OCI-M1 (cell line): Measurements from ENCODE around the gene MVD.
"Not testable (repeated sequence)": the region's sequence is repeated elsewhere in the genome, so short reads cannot be mapped to it uniquely, and the experiment has no call there.

Experiments used
- DNase-seq: peaks from one replicate; lab custom pipeline; 2025; lab: John Stamatoyannopoulos, UW

The MVD gene

GRCh38 chr16:88624977-88625576 lies 37.8 kb downstream of the MVD start:
- DNase-seq: no peak

- DNase-seq: no peak
Measured at GRCh38 chr16:88624481-88624880, 38.4 kb downstream of the MVD start.

- no peak for DNase-seq
Measured at GRCh38 chr16:88623858-88624257, 39.0 kb downstream of the MVD start.

GRCh38 chr16:88622866-88623265 lies 40.0 kb downstream of the MVD start:
- no peak for DNase-seq

- no peak for DNase-seq
Measured at GRCh38 chr16:88622125-88622524, 40.8 kb downstream of the MVD start.

- no peak for DNase-seq
Measured at GRCh38 chr16:88619859-88620815, 42.8 kb downstream of the MVD start.

GRCh38 chr16:88618956-88619667 lies 43.8 kb downstream of the MVD start:
- no peak for DNase-seq

GRCh38 chr16:88618182-88618955 lies 44.5 kb downstream of the MVD start:
- DNase-seq: no peak

- DNase-seq: no peak
Measured at GRCh38 chr16:88617268-88618031, 45.4 kb downstream of the MVD start.

- no peak for DNase-seq
Measured at GRCh38 chr16:88616736-88617135, 46.2 kb downstream of the MVD start.

GRCh38 chr16:88616320-88616719 lies 46.6 kb downstream of the MVD start:
- DNase-seq: no peak

- no peak for DNase-seq
Measured at GRCh38 chr16:88614818-88615580, 47.9 kb downstream of the MVD start.

- DNase-seq: no peak
Measured at GRCh38 chr16:88613911-88614817, 48.7 kb downstream of the MVD start.

- no peak for DNase-seq
Measured at GRCh38 chr16:88613293-88613692, 49.6 kb downstream of the MVD start.

GRCh38 chr16:88610909-88611812 lies 51.7 kb downstream of the MVD start:
- no peak for DNase-seq

- no peak for DNase-seq
Measured at GRCh38 chr16:88610080-88610479, 52.8 kb downstream of the MVD start.

- DNase-seq: not testable (repeated sequence)
Measured at GRCh38 chr16:88609426-88609825, 53.5 kb downstream of the MVD start.

- no peak for DNase-seq
Measured at GRCh38 chr16:88608076-88608475, 54.8 kb downstream of the MVD start.
